Type B pancreatic cell (in vitro differentiated cells): ENCODE results near the gene SLC16A10. TPM values are rescaled to one million over a fixed set of nuclear protein-coding genes. Genes with fewer than 3 reads are reported as not detected.
"Not testable (repeated sequence)": the region's sequence is repeated elsewhere in the genome, so short reads cannot be mapped to it uniquely, and the experiment has no call there.

Experiments
- DNase-seq: peaks from one replicate; pipeline ENCODE4 v3.0.0; 2021; ENCODE audit warnings: mixed read lengths; ENCODE audit not compliant: unreplicated experiment; ENCODE audit errors: extremely low spot score
- H3K27ac Mint-ChIP-seq: 2 replicates; pipeline ENCODE4 v1.8.0; 2021; ENCODE audit warnings: mild to moderate bottlenecking, mixed read lengths
- H3K27me3 Mint-ChIP-seq: 2 replicates; pipeline ENCODE4 v1.8.0; 2021; ENCODE audit warnings: mixed read lengths
- H3K36me3 Mint-ChIP-seq: 2 replicates; pipeline ENCODE4 v1.8.0; 2021; ENCODE audit warnings: mixed read lengths
- H3K4me1 Mint-ChIP-seq: one replicate; pipeline ENCODE4 v1.8.0; 2021; ENCODE audit warnings: mixed read lengths; ENCODE audit not compliant: unreplicated experiment
- H3K4me3 Mint-ChIP-seq: 2 replicates; pipeline ENCODE4 v1.8.0; 2021; ENCODE audit warnings: mild to moderate bottlenecking, mixed read lengths
- H3K9me3 Mint-ChIP-seq: 2 replicates; pipeline ENCODE4 v1.8.0; 2021; ENCODE audit warnings: mixed read lengths
- total RNA-seq: library from RNA; stranded (reverse); gene quantifications from 2 replicates; pipeline ENCODE4 v1.2.1, GENCODE V29; 2021; ENCODE audit warnings: low replicate concordance
- TF ChIP-seq, protein P1 (sequence below): fragments of 200-600 bp; sonication (generic); conservative IDR thresholded peaks from 2 replicates; pipeline ENCODE4 v1.5.0; 2021; ENCODE audit warnings: antibody characterized with exemption, mild to moderate bottlenecking

SLC16A10 gene
- total RNA-seq, 1 donor from 2014 or later = 16.9 TPM

DNA sequence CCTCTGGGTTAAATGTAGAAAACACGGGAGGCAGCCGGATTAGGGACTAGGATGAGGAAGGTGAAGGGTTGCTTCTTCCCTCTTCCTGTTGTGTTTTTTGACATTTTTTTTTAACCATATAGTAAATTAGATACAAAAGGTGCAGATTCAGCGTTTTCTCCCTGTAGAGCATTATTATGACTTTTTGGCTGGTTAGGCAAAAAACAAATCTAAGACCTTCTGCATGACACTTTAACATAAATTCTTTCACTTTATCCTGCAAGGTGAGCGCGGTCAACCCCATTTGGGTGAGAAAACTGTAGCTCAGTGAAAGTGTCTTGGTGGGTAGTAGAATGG is 1.3 kb downstream of the SLC16A10 start:
- Mint-ChIP-seq H3K36me3 (no peaks in the 10 kb centered on the region), H3K4me3 (peak overlapping the region; percentile 92), H3K4me1 (peaks cover 23% of the 10 kb centered on the region), H3K9me3 (no peaks in the 10 kb centered on the region), H3K27me3 (peaks cover 32% of the 10 kb centered on the region), H3K27ac (peak overlapping the region; percentile 78)
- TF ChIP-seq, protein P1, sequence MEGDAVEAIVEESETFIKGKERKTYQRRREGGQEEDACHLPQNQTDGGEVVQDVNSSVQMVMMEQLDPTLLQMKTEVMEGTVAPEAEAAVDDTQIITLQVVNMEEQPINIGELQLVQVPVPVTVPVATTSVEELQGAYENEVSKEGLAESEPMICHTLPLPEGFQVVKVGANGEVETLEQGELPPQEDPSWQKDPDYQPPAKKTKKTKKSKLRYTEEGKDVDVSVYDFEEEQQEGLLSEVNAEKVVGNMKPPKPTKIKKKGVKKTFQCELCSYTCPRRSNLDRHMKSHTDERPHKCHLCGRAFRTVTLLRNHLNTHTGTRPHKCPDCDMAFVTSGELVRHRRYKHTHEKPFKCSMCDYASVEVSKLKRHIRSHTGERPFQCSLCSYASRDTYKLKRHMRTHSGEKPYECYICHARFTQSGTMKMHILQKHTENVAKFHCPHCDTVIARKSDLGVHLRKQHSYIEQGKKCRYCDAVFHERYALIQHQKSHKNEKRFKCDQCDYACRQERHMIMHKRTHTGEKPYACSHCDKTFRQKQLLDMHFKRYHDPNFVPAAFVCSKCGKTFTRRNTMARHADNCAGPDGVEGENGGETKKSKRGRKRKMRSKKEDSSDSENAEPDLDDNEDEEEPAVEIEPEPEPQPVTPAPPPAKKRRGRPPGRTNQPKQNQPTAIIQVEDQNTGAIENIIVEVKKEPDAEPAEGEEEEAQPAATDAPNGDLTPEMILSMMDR = no peak
- no peak for DNase-seq

DNA sequence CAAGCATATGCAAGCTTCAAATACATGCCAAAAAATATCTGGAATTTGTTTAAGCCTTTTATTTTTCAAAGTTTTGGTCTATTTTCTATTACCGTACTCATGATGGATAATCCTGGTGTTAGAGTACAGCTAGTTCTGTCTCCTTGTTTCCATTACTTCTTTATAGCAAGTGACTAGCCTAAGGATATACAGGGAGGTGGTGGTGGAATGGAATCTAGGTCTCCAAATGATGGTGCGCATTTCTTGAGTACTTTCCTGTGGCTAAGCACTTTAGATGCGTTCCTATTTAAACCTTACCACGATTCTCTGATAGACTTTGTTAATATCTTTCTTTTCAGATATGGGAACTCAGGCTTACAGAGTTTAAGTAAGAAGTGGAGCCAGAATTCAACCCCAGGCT is 3.5 kb downstream of the SLC16A10 start:
- no peak for DNase-seq
- Mint-ChIP-seq H3K27me3 (peaks cover 29% of the 10 kb centered on the region), H3K4me3 (peak overlapping the region; percentile 44), H3K9me3 (no peaks in the 10 kb centered on the region), H3K27ac (no peak overlapping the region), H3K36me3 (no peaks in the 10 kb centered on the region), H3K4me1 (peaks cover 23% of the 10 kb centered on the region)
- TF ChIP-seq, protein P1 = no peak

DNA sequence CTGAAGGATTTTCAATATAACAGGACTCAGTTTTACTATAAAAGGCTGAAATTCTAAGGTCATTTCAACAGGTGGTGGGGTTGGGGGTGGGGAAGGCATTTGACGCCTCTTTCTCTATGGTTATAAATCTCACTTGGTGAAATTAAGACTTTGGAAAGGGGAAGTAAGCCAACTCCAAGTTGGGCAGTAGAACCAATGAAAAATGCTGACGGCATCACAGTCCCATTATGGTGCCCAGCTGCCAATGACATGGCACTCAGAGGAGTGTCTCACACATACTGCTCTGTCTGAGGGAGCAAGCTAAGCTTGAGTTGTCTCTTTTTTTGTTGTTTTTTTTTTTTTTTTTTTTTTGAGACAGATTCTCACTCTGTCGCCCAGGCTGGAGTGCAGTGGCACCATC is 4.7 kb downstream of the SLC16A10 start:
- peaks cover 4% of the 10 kb centered on the region for H3K9me3 Mint-ChIP-seq
- TF ChIP-seq, protein P1 = no peak
- H3K4me3 Mint-ChIP-seq = no peak overlapping the region
- DNase-seq = no peak
- peaks cover 18% of the 10 kb centered on the region for H3K27me3 Mint-ChIP-seq
- no peaks in the 10 kb centered on the region for H3K36me3 Mint-ChIP-seq
- H3K27ac Mint-ChIP-seq = no peak overlapping the region
- H3K4me1 Mint-ChIP-seq = peaks cover 22% of the 10 kb centered on the region

DNA sequence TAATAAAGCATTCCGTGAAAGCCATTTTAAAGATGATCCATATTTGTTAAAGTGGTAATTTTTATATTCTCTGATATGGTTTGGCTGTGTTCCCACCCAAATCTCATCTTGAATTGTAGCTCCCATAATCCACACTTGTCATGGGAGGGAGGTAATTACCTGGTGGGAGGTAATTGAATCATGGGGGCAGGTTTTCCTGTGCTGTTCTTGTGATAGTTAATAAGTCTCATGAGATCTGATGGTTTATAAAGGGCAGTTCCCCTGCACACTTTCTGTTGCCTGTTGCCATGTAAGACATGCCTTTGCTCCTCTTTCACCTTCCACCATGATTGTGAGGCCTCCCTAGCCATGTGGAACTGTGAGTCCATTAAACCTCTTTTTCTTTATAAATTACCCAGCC is 8.2 kb downstream of the SLC16A10 start:
- not testable (repeated sequence) for H3K27ac Mint-ChIP-seq, DNase-seq, H3K36me3 Mint-ChIP-seq, H3K9me3 Mint-ChIP-seq, H3K27me3 Mint-ChIP-seq, H3K4me3 Mint-ChIP-seq
- H3K4me1 Mint-ChIP-seq = peaks cover 10% of the 10 kb centered on the region

DNA sequence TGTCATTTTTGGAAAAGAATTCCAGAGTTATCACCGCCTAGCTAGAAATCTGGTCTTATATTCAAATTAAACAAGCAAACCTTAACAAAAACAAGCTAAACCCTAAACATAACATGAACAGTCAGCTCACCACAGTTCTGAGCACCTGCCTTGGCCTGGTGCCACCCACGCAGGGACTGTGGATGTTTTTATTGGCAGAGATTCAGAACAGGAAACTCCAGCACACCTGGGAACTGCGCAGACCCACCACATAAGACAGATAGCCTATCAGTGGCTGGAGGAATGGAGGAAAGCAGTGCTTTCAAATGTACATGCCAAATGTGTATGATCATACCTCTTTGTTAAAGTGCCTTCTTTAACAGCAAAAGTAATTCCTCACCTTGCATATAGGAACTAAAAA is 8.9 kb downstream of the SLC16A10 start:
- peaks cover 8% of the 10 kb centered on the region for H3K4me1 Mint-ChIP-seq
- H3K4me3 Mint-ChIP-seq = peak overlapping the region; percentile 26
- H3K27ac Mint-ChIP-seq = peak overlapping the region; percentile 71
- peaks cover 4% of the 10 kb centered on the region for H3K9me3 Mint-ChIP-seq
- no peak for DNase-seq
- TF ChIP-seq, protein P1 = no peak
- H3K36me3 Mint-ChIP-seq = no peaks in the 10 kb centered on the region
- H3K27me3 Mint-ChIP-seq = no peaks in the 10 kb centered on the region

DNA sequence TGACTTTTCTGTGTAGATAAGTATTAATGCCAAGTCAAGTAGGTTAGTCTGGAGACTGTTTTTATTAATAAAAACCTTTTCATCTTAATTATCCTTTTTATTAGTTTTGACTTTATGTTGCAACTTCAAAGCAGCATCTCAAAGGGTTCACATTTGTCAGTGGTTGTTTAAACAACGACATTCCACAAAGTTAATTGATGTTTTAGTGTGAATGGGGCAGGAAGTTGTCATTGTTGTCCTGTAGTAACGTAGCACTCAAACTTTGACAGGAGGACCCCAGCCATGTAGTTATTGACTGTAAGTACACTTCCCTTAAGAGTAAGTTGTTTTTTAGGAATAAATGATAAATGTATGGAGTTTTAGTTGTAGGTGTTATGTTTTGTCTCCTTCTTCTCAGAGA is 11.3 kb downstream of the SLC16A10 start:
- Mint-ChIP-seq H3K36me3 (no peaks in the 10 kb centered on the region), H3K9me3 (peaks cover 4% of the 10 kb centered on the region), H3K27me3 (no peaks in the 10 kb centered on the region), H3K4me1 (peaks cover 5% of the 10 kb centered on the region), H3K27ac (no peak overlapping the region), H3K4me3 (no peak overlapping the region)
- TF ChIP-seq, protein P1 = no peak
- DNase-seq = no peak
